Peyer's patch (tissue), 4 donors: ENCODE results near the gene PRSS21.

Experiments
- CTCF ChIP-seq, 6 experiments: fragments of 450-650 bp in 4 of 6; fragments of 200-600 bp in 2 of 6; sonication (generic) in 1 of 6; IDR thresholded peaks; one replicate each; pipeline ENCODE4 v1.5.1; 2017 to 2019; ENCODE audit warnings: antibody characterized with exemption in 6 of 6, mild to moderate bottlenecking in 3 of 6, moderate library complexity in 1 of 6
- POLR2A ChIP-seq, 2 donors: fragments of 450-650 bp; IDR thresholded peaks; one replicate each; pipeline ENCODE4 v1.5.1; 2017; ENCODE audit warnings: antibody characterized with exemption in 2 of 2, mild to moderate bottlenecking in 2 of 2, moderate library complexity in 2 of 2

DNA sequence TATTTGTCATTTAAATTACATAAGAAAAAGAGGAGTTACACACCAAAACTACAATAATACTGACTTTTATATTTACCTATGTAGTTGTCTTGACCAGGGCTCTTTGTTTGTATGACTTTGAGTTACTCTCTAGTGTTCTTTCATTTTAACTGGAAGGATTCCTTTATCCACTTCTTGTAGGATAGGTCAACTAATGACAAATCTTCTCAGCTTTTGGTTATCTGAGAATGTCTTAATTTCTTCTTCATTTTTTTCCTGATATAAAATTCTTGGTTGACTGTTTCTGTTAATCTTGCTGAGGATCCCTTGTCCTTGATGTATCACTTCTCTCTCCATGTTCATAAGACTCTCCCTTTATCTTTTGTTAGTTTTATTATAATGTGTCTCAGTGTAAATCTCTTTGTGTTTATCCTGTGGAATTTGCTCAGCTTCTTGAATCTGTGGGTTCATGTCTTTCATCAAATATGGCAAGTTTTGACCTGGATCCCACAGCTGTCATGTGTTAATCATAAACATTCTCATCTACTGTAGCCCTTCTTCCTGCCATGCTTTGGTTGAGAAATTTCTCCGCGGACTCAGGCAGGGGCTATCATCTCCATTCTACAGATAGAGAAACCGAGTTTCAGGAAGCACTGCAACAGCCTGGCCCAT, 13.4 kb upstream of the PRSS21 start:
- TF ChIP-seq CTCF (IDR thresholded peaks at IDR 0.05), result no peak
- no peak for TF ChIP-seq POLR2A (IDR thresholded peaks at IDR 0.05)
